Neutrophil (primary cell): Measurements from ENCODE around the gene PGLYRP1.

Source experiments
- H3K27ac ChIP-seq: fragments of 200-600 bp; sonication (generic); 2 replicates; pipeline ENCODE4 v1.5.1; 2016; ENCODE audit warnings: mild to moderate bottlenecking, moderate library complexity
- H3K27me3 ChIP-seq: fragments of 200-600 bp; sonication (generic); 2 replicates; pipeline ENCODE4 v1.6.0; 2016; ENCODE audit warnings: mild to moderate bottlenecking
- H3K36me3 ChIP-seq: fragments of 200-600 bp; sonication (generic); 2 replicates; pipeline ENCODE4 v1.5.1; 2017
- H3K4me1 ChIP-seq, 2 experiments: fragments of 200-600 bp in 1 of 2; sonication (generic) in 1 of 2; 1 replicate in 1 of 2; 2 replicates in 1 of 2; pipeline versions ENCODE4 v1.5.1 to v1.6.1; 2013 to 2016; ENCODE audit warnings: low read depth in 1 of 2, low read length in 1 of 2, mild to moderate bottlenecking in 1 of 2, moderate library complexity in 1 of 2; ENCODE audit not compliant: control insufficient read depth in 1 of 2, insufficient read depth in 1 of 2
- H3K4me3 ChIP-seq, 2 experiments: fragments of 200-600 bp in 1 of 2; sonication (generic) in 1 of 2; 1 replicate in 1 of 2; 2 replicates in 1 of 2; pipeline ENCODE4 v1.5.1; 2013 to 2016; ENCODE audit warnings: low read depth in 1 of 2, low read length in 1 of 2, mild to moderate bottlenecking in 1 of 2, moderate library complexity in 1 of 2
- H3K9me3 ChIP-seq: fragments of 200-600 bp; sonication (generic); 2 replicates; pipeline ENCODE4 v1.5.1; 2016
- TF ChIP-seq, protein P1 (sequence below): fragments of 200-600 bp; sonication (generic); IDR thresholded peaks from 2 replicates; pipeline ENCODE4 v1.5.1; 2016; ENCODE audit warnings: antibody characterized with exemption

The PGLYRP1 gene

GRCh38 chr19:45994456-45994997, 28.3 kb downstream of the PGLYRP1 start:
- Histone ChIP-seq H3K9me3 (no peaks in the 10 kb centered on the region), H3K36me3 (peaks cover 6% of the 10 kb centered on the region), H3K4me1 (peaks cover 16% of the 10 kb centered on the region in 2 experiments), H3K4me3 (peak overlapping the region; percentile 70 to 75), H3K27ac (peak overlapping the region; percentile 73), H3K27me3 (peaks cover 28% of the 10 kb centered on the region)
- TF ChIP-seq, protein P1, sequence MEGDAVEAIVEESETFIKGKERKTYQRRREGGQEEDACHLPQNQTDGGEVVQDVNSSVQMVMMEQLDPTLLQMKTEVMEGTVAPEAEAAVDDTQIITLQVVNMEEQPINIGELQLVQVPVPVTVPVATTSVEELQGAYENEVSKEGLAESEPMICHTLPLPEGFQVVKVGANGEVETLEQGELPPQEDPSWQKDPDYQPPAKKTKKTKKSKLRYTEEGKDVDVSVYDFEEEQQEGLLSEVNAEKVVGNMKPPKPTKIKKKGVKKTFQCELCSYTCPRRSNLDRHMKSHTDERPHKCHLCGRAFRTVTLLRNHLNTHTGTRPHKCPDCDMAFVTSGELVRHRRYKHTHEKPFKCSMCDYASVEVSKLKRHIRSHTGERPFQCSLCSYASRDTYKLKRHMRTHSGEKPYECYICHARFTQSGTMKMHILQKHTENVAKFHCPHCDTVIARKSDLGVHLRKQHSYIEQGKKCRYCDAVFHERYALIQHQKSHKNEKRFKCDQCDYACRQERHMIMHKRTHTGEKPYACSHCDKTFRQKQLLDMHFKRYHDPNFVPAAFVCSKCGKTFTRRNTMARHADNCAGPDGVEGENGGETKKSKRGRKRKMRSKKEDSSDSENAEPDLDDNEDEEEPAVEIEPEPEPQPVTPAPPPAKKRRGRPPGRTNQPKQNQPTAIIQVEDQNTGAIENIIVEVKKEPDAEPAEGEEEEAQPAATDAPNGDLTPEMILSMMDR = no peak

GRCh38 chr19:45990113-45990728, 32.6 kb downstream of the PGLYRP1 start:
- no peaks in the 10 kb centered on the region for H3K36me3 ChIP-seq
- TF ChIP-seq, protein P1 = no peak
- H3K9me3 ChIP-seq = no peaks in the 10 kb centered on the region
- no peak overlapping the region for H3K27ac ChIP-seq
- peaks cover 7 to 8% of the 10 kb centered on the region in 2 experiments for H3K4me1 ChIP-seq
- H3K27me3 ChIP-seq = peaks cover 49% of the 10 kb centered on the region
- H3K4me3 ChIP-seq = no peak overlapping the region

DNA sequence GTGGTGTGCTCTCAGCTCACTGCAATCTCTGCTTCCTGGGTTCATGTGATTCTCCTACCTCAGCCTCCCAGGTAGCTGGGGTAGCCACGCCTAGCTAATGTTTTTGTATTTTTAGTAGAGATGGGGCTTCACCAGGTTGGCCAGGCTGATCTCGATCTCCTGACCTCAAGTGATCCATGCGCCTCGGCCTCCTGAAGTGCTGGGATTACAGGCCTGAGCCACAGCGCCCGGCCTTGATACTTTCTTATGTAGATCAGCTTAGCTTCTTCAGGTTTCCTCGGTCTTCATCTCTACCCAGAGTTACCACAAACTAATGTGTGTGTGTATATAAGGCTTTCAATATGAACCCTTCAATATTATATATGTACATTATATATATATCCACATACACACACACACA, 37.5 kb downstream of the PGLYRP1 start:
- no peaks in the 10 kb centered on the region for H3K9me3 ChIP-seq
- no peaks in the 10 kb centered on the region for H3K4me1 ChIP-seq
- no peaks in the 10 kb centered on the region for H3K36me3 ChIP-seq
- no peak overlapping the region for H3K27ac ChIP-seq
- TF ChIP-seq, protein P1 = no peak
- peaks cover 60% of the 10 kb centered on the region for H3K27me3 ChIP-seq
- no peak overlapping the region for H3K4me3 ChIP-seq

GRCh38 chr19:45981350-45981749, 41.5 kb downstream of the PGLYRP1 start:
- Histone ChIP-seq H3K9me3 (no peaks in the 10 kb centered on the region), H3K27ac (no peak overlapping the region), H3K4me3 (no peak overlapping the region), H3K36me3 (no peaks in the 10 kb centered on the region), H3K4me1 (no peaks in the 10 kb centered on the region), H3K27me3 (peaks cover 57% of the 10 kb centered on the region)
- TF ChIP-seq, protein P1 = no peak

GRCh38 chr19:45978156-45978555, 44.7 kb downstream of the PGLYRP1 start:
- Histone ChIP-seq H3K27ac (no peak overlapping the region), H3K27me3 (peaks cover 75% of the 10 kb centered on the region), H3K9me3 (no peaks in the 10 kb centered on the region), H3K4me1 (no peaks in the 10 kb centered on the region), H3K4me3 (no peak overlapping the region), H3K36me3 (no peaks in the 10 kb centered on the region)
- TF ChIP-seq, protein P1 = no peak
